ENCODE measurements around the gene PRR5.

Gene PRR5

DNA sequence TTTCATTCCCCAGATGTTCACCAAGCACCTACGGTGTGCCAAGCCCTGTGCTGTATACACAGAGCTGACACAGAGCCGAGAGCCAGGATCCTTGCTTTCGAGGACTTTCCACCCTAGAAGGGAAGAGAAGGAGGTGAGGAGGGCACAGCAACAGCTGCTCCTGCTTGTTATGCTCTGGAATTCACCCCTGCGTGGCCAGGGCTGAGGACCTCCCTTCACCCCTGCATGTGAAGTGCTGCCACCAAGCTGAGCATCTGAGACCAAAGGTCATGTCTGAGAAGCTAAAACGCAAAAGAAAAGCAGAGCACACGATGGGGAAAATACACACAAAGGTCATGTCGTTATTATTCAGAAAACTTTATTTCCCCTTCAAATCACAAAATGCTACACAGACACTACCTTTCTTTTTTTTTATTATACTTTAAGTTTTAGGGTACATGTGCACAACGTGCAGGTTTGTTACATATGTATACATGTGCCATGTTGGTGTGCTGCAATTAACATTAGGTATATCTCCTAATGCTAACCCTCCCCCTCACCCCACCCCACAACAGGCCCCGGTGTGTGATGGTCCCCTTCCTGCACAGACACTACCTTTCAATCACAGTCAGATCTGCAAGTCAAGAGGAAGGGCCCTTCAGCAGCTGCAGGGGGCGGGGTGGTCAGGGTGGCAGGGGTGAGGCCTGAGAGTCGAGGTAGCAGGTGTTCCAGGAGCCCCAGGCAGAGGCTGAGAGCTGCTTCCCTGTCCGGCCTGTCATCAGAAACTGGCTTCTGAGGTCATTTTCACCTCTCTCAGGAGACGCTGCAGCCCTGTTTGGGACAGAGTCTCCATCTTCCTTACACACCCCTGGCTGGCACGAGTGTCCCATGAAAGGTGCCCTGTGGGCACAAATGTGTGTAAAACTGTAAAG is 40.1 kb upstream of the PRR5 start:
- ChIA-PET CTCF (interaction anchor here (1.1 to 1.7 kb wide), 3 partner anchors 18 to 27 kb away, joined by 3 to 5 read pairs (median 3); no protein-coding TSS in a partner anchor), POLR2A (no interaction called here)
- no peak for TF ChIP-seq CTCF (IDR thresholded peaks at IDR 0.05; ENCODE audit: control extremely low read depth, extremely low read depth, low read depth, missing control alignments)
- DNase-seq (ENCODE audit: extremely low spot score): no peak

- CTCF ChIA-PET: interaction anchor here (1.1 kb wide), 1 partner anchor 22 kb away, joined by 3 read pairs; no protein-coding TSS in a partner anchor
Measured at GRCh38 chr22:44663256-44663999, 38.6 kb upstream of the PRR5 start.

GRCh38 chr22:44664149-44664548 is 37.9 kb upstream of the PRR5 start:
- CTCF ChIA-PET: interaction anchor here (1.1 kb wide), 1 partner anchor 21 kb away, joined by 3 read pairs; no protein-coding TSS in a partner anchor
- POLR2A ChIA-PET: no interaction called here
- DNase-seq (ENCODE audit: extremely low spot score): no peak
- TF ChIP-seq CTCF (IDR thresholded peaks at IDR 0.05; ENCODE audit: control extremely low read depth, extremely low read depth, low read depth, missing control alignments): no peak

More at GRCh38 chr22:44663256-44663999, 38.6 kb upstream of the PRR5 start:
- no peak for TF ChIP-seq CTCF (IDR thresholded peaks at IDR 0.05; ENCODE audit: control extremely low read depth, extremely low read depth, low read depth, missing control alignments)
- DNase-seq (ENCODE audit: extremely low spot score): no peak
- POLR2A ChIA-PET: no interaction called here

DNA sequence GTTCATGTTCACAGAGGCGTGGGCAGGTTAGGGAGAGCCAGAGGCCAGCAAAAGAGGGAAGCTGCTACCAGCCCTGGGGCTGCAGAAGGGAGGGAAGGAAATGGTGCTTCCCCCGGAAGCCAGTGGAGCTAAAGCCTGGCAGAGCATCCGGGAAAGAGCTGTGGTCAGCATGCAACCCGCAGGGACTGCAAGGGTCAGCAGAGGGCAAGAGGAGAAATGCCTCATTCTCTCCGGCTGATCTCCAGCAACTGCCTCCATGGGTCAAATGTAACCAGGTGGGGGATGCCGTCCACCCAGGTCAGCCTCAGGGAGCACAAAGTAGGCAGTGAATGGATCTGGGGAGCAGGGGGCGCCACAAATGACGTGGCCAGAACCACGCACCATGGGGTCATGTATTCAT is 36.9 kb upstream of the PRR5 start:
- ChIA-PET POLR2A (no interaction called here), CTCF (interaction anchor here (1.0 kb wide), 1 partner anchor 20 kb away, joined by 3 read pairs; no protein-coding TSS in a partner anchor)
- no peak for DNase-seq (ENCODE audit: extremely low spot score)
- no peak for TF ChIP-seq CTCF (IDR thresholded peaks at IDR 0.05; ENCODE audit: control extremely low read depth, extremely low read depth, low read depth, missing control alignments)

DNA sequence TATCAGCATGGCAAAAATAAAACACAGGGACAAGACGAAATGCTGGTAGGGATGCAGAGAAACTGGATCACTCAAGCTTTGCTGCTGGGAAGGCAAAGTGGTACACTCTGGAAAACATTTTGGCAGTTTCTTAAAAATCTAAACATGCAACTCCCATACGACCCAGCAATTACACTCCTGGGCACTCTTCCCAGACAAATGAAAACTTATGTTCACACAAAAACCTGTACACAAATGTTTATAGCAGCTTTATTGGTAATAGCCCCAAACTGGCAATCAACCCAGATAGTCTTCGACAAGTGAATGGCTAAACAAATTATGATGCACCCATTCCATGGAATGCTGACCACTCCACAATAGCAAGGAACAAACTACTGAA is 35.8 kb upstream of the PRR5 start:
- POLR2A ChIA-PET: interaction anchor here (0.6 kb wide), 1 partner anchor 9 kb away, joined by 3 read pairs; no protein-coding TSS in a partner anchor
- DNase-seq (ENCODE audit: extremely low spot score): no peak
- CTCF ChIA-PET: no interaction called here
- no peak for TF ChIP-seq CTCF (IDR thresholded peaks at IDR 0.05; ENCODE audit: control extremely low read depth, extremely low read depth, low read depth, missing control alignments)

- CTCF ChIA-PET: no interaction called here
- POLR2A ChIA-PET: no interaction called here
- TF ChIP-seq CTCF (IDR thresholded peaks at IDR 0.05; ENCODE audit: control extremely low read depth, extremely low read depth, low read depth, missing control alignments): no peak
- no peak for DNase-seq (ENCODE audit: extremely low spot score)
Measured at GRCh38 chr22:44667276-44667675, 34.7 kb upstream of the PRR5 start.
